HepG2 (cell line): ENCODE results near the gene F12. TPM values are rescaled to one million over a fixed set of nuclear protein-coding genes. Genes with fewer than 3 reads are reported as not detected.
A peak's percentile ranks its signal among the peaks of the same experiment; 100 is the strongest.

Experiments
- ATAC-seq: fragments of 200-7000 bp; cut with Tn5 transposase; 3 replicates; pipeline ENCODE4 v1.9.1; 2020; ENCODE audit warnings: mild to moderate bottlenecking, moderate library complexity
- BruUV-seq: library from RNA; stranded (reverse); fragments of 400-500 nt; replicated peaks from 2 replicates; lab custom pipeline; 2021; lab: Mats Ljungman, UMichigan
- CTCF ChIA-PET: fragments of 300-600 bp; formaldehyde crosslinking; extraction: SDS; loops from one replicate; lab custom pipeline; 2021; ENCODE audit warnings: low total read pairs, inconsistent platforms, low intra/inter-chr PET ratio; lab: Yijun Ruan, JAX
- POLR2A ChIA-PET: fragments of 350-600 bp; sonication (Branson Sonifier 250); formaldehyde crosslinking; loops from one replicate; lab custom pipeline; 2020; ENCODE audit warnings: antibody characterized with exemption, inconsistent platforms; lab: Yijun Ruan, JAX
- DNase-seq: peaks from one replicate; pipeline ENCODE4 v3.0.0-alpha.2; 2015; ENCODE audit warnings: low spot score
- FAIRE-seq: peaks from 3 replicates; lab custom pipeline; 2011; peaks lifted over from hg19 to GRCh38; lab: Jason Lieb, UNC
- H2AFZ ChIP-seq: one replicate; pipeline ENCODE4 v1.6.1; 2011; ENCODE audit warnings: low read length, inconsistent platforms
- H3K27ac ChIP-seq: fragments of 300-600 bp; 3 replicates; pipeline ENCODE4 v1.8.0; 2011; ENCODE audit warnings: mixed run types, mild to moderate bottlenecking, mixed read lengths, low read length, inconsistent platforms; ENCODE audit not compliant: insufficient read depth; ENCODE audit errors: extremely low read length
- H3K27me3 ChIP-seq, 2 experiments: fragments of 200-600 bp in 1 of 2; 2 replicates in 1 of 2; 3 replicates in 1 of 2; pipeline versions ENCODE4 v1.6.0 to v1.8.0; 2011; ENCODE audit warnings: low read length in 2 of 2, mild to moderate bottlenecking in 2 of 2, moderate library complexity in 2 of 2, inconsistent platforms in 1 of 2; ENCODE audit not compliant: insufficient read depth in 2 of 2, control insufficient read depth in 1 of 2
- H3K36me3 ChIP-seq, 2 experiments: fragments of 200-600 bp in 1 of 2; replicated peaks in 1 of 2; 2 replicates in 1 of 2; 3 replicates in 1 of 2; pipeline versions ENCODE4 v1.5.1 to v1.8.0; 2011; ENCODE audit warnings: low read length in 2 of 2, inconsistent platforms in 1 of 2; ENCODE audit not compliant: insufficient read depth in 2 of 2, control insufficient read depth in 1 of 2
- H3K4me1 ChIP-seq: 2 replicates; pipeline ENCODE4 v1.5.1; 2012; ENCODE audit warnings: low read length, inconsistent platforms; ENCODE audit not compliant: insufficient read depth
- H3K4me2 ChIP-seq: 2 replicates; pipeline ENCODE4 v1.6.0; 2011; ENCODE audit warnings: low read depth, low read length, inconsistent platforms
- H3K4me3 ChIP-seq, 3 experiments: fragments of 200-600 bp in 1 of 3; sonication (generic), shearing (Covaris generic) in 1 of 3; replicated peaks in 1 of 3; 2 replicates each; pipeline ENCODE4 v1.5.1; 2011 to 2016; ENCODE audit warnings: low read length in 3 of 3, inconsistent platforms in 2 of 3, low read depth in 2 of 3, mild to moderate bottlenecking in 2 of 3, control low read depth in 1 of 3, mixed read lengths in 1 of 3; ENCODE audit not compliant: insufficient read depth in 1 of 3
- H3K79me2 ChIP-seq: one replicate; pipeline ENCODE4 v1.6.1; 2011; ENCODE audit warnings: low read length, inconsistent platforms; ENCODE audit not compliant: insufficient read depth
- H3K9ac ChIP-seq: 2 replicates; pipeline ENCODE4 v1.6.0; 2011; ENCODE audit warnings: mild to moderate bottlenecking, low read depth, low read length, inconsistent platforms; ENCODE audit not compliant: insufficient read depth
- H3K9me3 ChIP-seq: 2 replicates; pipeline ENCODE4 v1.5.1; 2012; ENCODE audit warnings: mild to moderate bottlenecking, low read length
- H4K20me1 ChIP-seq: 2 replicates; pipeline ENCODE4 v1.6.0; 2011; ENCODE audit warnings: inconsistent platforms, mild to moderate bottlenecking, low read length, moderate library complexity; ENCODE audit not compliant: insufficient read depth
- BHLHE40 ChIP-seq: IDR thresholded peaks from 2 replicates; pipeline ENCODE4 v1.6.1; 2011; ENCODE audit warnings: low read length, improper control_type of control experiment
- GATAD2A ChIP-seq: IDR thresholded peaks from 2 replicates; pipeline ENCODE4 v1.6.1; 2016
- SIX4 ChIP-seq: sonication (generic); formaldehyde crosslinking; IDR thresholded peaks from 2 replicates; pipeline ENCODE4 v1.4.0; 2020; ENCODE audit warnings: missing genetic modification reagents
- ZNF7 ChIP-seq: IDR thresholded peaks from 2 replicates; pipeline ENCODE4 v1.6.1; 2016; ENCODE audit warnings: missing biosample characterization, missing genetic modification reagents
- ZNF782 ChIP-seq: sonication (generic); formaldehyde crosslinking; IDR thresholded peaks from 2 replicates; pipeline ENCODE4 v1.4.0; 2020; ENCODE audit warnings: missing genetic modification reagents, mild to moderate bottlenecking, borderline replicate concordance
- WGBS: methylation state at CpG from one replicate; pipeline ENCODE4 v1.1.6; 2017; ENCODE audit warnings: low lambda C conversion rate; 5-methylcytosine and 5-hydroxymethylcytosine counted together
- in situ Hi-C: cut with HindIII; loops from 2 replicates; pipeline ENCODE4 v1.10.0; 2017; ENCODE audit warnings: low pct_unique_long_range_greater_than_20kb; ENCODE audit not compliant: extremely low pct_ligation_motif_present
- intact Hi-C: fragments of 100-400 bp; cut with micrococcal nuclease; formaldehyde crosslinking; loops from one replicate; pipeline ENCODE4 v1.10.0; 2022; ENCODE audit not compliant: unreplicated experiment
- polyA plus RNA-seq, 8 experiments: library from polyadenylated mRNA; depleted of rRNA in 3 of 8; stranded (reverse) in 7 of 8; unstranded in 1 of 8; fragments of >200 nt; fragmentation: Illumina TruSeq in 4 of 8; extraction: Trizol in 4 of 8; gene quantifications; 2 replicates each; pipeline versions ENCODE4 v1.2.1 to v1.2.3, GENCODE V29; 2011 to 2016; ENCODE audit warnings: low read depth in 4 of 8, missing spikeins in 1 of 8, mixed read lengths in 1 of 8; ENCODE audit not compliant: insufficient read depth in 1 of 8
- total RNA-seq, 5 experiments: library from RNA; depleted of rRNA; stranded (reverse); fragments of >200 nt; fragmentation: Illumina TruSeq; extraction: Trizol; gene quantifications; 2 replicates each; pipeline ENCODE4 v1.2.3, GENCODE V29; 2016; ENCODE audit warnings: low read depth in 1 of 5
- TF ChIP-seq, protein P1 (sequence below): IDR thresholded peaks from 2 replicates; pipeline ENCODE4 v1.6.1; 2016; ENCODE audit warnings: missing compliant biosample characterization, missing genetic modification reagents, borderline replicate concordance
- TF ChIP-seq, protein P2 (sequence below): IDR thresholded peaks from 2 replicates; pipeline ENCODE4 v1.6.1; 2016; ENCODE audit warnings: low read depth, missing genetic modification reagents, missing compliant biosample characterization
- TF ChIP-seq, protein P3 (sequence below): IDR thresholded peaks from 2 replicates; pipeline ENCODE4 v1.6.1; 2016; ENCODE audit warnings: mild to moderate bottlenecking, missing biosample characterization, missing genetic modification reagents

Gene F12
- total and polyA plus RNA-seq, 2 of the 13 experiments (the other 11 are each of a cell fraction or from before 2014, with no cell fraction given), result 2.5 to 3.0 TPM

GRCh38 chr5:177378884-177379883, 30.2 kb downstream of the F12 start (continued):
- TF ChIP-seq BHLHE40, result peak; percentile 54

DNA sequence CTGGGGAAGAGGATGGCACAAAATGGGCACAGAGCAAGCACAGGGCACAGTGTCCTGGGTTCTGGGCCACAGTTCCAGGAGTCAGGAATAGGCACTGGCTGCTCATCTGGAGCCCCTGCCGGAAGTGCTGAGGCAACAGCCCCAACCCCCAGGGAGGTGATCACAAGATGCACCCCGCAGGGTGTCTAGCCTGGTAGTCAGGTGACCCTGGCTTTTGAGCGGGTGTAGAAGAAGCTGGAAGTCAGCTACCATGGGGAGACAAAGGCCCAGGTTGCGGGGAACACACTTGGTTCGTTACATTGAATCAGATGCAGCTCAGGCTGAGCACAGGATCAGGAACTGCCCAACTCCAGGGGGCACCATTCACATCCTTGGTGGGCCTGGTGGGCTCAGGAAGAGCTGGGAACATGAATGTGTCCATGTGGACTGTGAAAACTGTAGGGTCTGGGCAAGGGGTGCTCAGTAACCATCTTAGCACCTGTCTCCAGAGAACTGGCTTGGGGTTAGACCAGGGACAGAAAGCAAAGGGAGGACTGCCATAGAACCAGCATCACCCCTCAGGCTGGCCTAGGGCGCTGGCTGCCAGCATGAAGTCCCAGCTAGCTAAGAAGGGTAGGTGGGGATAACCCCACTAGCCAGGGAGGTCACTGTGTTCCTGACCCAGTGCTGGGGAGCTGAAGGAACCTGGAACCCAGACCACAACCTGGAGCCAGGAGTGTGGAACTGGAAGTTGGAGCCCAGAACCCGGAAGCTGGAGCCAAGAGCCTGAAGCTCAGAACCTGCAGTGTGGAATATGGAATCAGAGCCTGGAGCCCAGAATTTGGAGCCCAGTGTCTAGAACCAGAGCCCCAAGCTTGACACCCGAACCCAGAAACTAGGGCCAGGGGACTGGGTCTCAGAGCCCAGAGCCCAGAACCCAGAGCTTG, 31.2 kb downstream of the F12 start:
- in situ Hi-C loops, result no loop called here
- CTCF ChIA-PET, result interaction anchor here (1.0 kb wide), 1 partner anchor 76 kb away, joined by 3 read pairs; no protein-coding TSS in a partner anchor
- intact Hi-C loops, result no loop called here
- H3K27me3 ChIP-seq, result no peaks in the 10 kb centered on the region
- peaks cover 88% of the 10 kb centered on the region for H3K4me1 ChIP-seq
- H3K4me3 ChIP-seq, result peak overlapping the region; percentile 35 to 71 (median 35); a peak in 5 of 6 replicates
- BruUV-seq, result TSS peak; percentile 97
- H3K9me3 ChIP-seq, result no peaks in the 10 kb centered on the region
- H3K9ac ChIP-seq, result peak overlapping the region; percentile 86
- peak overlapping the region; percentile 98 for H3K27ac ChIP-seq
- no peak overlapping the region for H2AFZ ChIP-seq
- H3K79me2 ChIP-seq, result no peaks in the 10 kb centered on the region
- no peaks in the 10 kb centered on the region for H3K36me3 ChIP-seq
- no peaks in the 10 kb centered on the region for H4K20me1 ChIP-seq
- no peak for FAIRE-seq
- no peak for DNase-seq
- ATAC-seq, result peak; percentile 12
- H3K4me2 ChIP-seq, result peak overlapping the region; percentile 89
- POLR2A ChIA-PET, result interaction anchor here (0.6 to 4.9 kb wide), 35 partner anchors 10 to 304 kb away, joined by 3 to 239 read pairs (median 10); partner anchors contain the start of genes B4GALT7, F12, FGFR4 and GRK6
- 78% methylated on average over 6 of the region's 8 CpGs for WGBS
- TF ChIP-seq, protein P1, sequence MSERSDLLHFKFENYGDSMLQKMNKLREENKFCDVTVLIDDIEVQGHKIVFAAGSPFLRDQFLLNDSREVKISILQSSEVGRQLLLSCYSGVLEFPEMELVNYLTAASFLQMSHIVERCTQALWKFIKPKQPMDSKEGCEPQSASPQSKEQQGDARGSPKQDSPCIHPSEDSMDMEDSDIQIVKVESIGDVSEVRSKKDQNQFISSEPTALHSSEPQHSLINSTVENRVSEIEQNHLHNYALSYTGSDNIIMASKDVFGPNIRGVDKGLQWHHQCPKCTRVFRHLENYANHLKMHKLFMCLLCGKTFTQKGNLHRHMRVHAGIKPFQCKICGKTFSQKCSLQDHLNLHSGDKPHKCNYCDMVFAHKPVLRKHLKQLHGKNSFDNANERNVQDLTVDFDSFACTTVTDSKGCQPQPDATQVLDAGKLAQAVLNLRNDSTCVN (CRISPR knock-in tag), result 0 out of 2 replicates have a peak, but pooled peaks have one; percentile 9
- TF ChIP-seq, protein P2, sequence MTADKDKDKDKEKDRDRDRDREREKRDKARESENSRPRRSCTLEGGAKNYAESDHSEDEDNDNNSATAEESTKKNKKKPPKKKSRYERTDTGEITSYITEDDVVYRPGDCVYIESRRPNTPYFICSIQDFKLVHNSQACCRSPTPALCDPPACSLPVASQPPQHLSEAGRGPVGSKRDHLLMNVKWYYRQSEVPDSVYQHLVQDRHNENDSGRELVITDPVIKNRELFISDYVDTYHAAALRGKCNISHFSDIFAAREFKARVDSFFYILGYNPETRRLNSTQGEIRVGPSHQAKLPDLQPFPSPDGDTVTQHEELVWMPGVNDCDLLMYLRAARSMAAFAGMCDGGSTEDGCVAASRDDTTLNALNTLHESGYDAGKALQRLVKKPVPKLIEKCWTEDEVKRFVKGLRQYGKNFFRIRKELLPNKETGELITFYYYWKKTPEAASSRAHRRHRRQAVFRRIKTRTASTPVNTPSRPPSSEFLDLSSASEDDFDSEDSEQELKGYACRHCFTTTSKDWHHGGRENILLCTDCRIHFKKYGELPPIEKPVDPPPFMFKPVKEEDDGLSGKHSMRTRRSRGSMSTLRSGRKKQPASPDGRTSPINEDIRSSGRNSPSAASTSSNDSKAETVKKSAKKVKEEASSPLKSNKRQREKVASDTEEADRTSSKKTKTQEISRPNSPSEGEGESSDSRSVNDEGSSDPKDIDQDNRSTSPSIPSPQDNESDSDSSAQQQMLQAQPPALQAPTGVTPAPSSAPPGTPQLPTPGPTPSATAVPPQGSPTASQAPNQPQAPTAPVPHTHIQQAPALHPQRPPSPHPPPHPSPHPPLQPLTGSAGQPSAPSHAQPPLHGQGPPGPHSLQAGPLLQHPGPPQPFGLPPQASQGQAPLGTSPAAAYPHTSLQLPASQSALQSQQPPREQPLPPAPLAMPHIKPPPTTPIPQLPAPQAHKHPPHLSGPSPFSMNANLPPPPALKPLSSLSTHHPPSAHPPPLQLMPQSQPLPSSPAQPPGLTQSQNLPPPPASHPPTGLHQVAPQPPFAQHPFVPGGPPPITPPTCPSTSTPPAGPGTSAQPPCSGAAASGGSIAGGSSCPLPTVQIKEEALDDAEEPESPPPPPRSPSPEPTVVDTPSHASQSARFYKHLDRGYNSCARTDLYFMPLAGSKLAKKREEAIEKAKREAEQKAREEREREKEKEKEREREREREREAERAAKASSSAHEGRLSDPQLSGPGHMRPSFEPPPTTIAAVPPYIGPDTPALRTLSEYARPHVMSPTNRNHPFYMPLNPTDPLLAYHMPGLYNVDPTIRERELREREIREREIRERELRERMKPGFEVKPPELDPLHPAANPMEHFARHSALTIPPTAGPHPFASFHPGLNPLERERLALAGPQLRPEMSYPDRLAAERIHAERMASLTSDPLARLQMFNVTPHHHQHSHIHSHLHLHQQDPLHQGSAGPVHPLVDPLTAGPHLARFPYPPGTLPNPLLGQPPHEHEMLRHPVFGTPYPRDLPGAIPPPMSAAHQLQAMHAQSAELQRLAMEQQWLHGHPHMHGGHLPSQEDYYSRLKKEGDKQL, result no peak
- TF ChIP-seq, protein P3, sequence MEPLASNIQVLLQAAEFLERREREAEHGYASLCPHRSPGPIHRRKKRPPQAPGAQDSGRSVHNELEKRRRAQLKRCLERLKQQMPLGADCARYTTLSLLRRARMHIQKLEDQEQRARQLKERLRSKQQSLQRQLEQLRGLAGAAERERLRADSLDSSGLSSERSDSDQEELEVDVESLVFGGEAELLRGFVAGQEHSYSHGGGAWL (CRISPR knock-in tag), result no peak
- no peak for TF ChIP-seq ZNF7 (CRISPR knock-in tag)
- peak; percentile 53; the same call in 1 of the 2 replicates for TF ChIP-seq ZNF782 (CRISPR knock-in tag)
- TF ChIP-seq GATAD2A, result no peak
- TF ChIP-seq SIX4 (CRISPR knock-in tag), result no peak
